Esophagus (tissue), 2 donors: ENCODE results near the gene CD52. TPM values are rescaled to one million over a fixed set of nuclear protein-coding genes. Genes with fewer than 3 reads are reported as not detected.

Experiments
- H3K27ac ChIP-seq, 2 donors: one replicate each; pipeline ENCODE4 v1.5.1; 2013; ENCODE audit warnings: low read depth in 2 of 2, mild to moderate bottlenecking in 2 of 2, inconsistent platforms in 1 of 2, low read length in 1 of 2, moderate library complexity in 1 of 2
- H3K27me3 ChIP-seq, 2 donors: one replicate each; pipeline ENCODE4 v1.6.1; 2013; ENCODE audit warnings: low read length in 2 of 2, control low read depth in 1 of 2, mild to moderate bottlenecking in 1 of 2; ENCODE audit not compliant: insufficient read depth in 2 of 2, control insufficient read depth in 1 of 2
- H3K36me3 ChIP-seq, 2 donors: one replicate each; pipeline ENCODE4 v1.6.1; 2013; ENCODE audit warnings: low read length in 1 of 2; ENCODE audit not compliant: control insufficient read depth in 2 of 2, insufficient read depth in 2 of 2
- H3K4me1 ChIP-seq, 2 donors: one replicate each; pipeline ENCODE4 v1.6.1; 2013; ENCODE audit warnings: low read length in 1 of 2; ENCODE audit not compliant: control insufficient read depth in 2 of 2, insufficient read depth in 2 of 2
- H3K4me3 ChIP-seq, 2 donors: one replicate each; pipeline ENCODE4 v1.5.1; 2013; ENCODE audit warnings: low read length in 2 of 2, mild to moderate bottlenecking in 2 of 2, low read depth in 1 of 2, moderate library complexity in 1 of 2
- H3K9me3 ChIP-seq, 2 donors: one replicate each; pipeline ENCODE4 v1.6.1; 2013; ENCODE audit warnings: mild to moderate bottlenecking in 2 of 2, low read depth in 1 of 2, low read length in 1 of 2, moderate library complexity in 1 of 2; ENCODE audit not compliant: control insufficient read depth in 2 of 2, insufficient read depth in 1 of 2
- WGBS, 2 donors: extraction: QIAGEN DNeasy Blood & Tissue Kit; methylation state at CpG; one replicate each; pipeline ENCODE4 v1.1.7; 2013; 5-methylcytosine and 5-hydroxymethylcytosine counted together
- polyA plus RNA-seq, 2 donors: library from polyadenylated mRNA; stranded (reverse); fragments of 200-250 nt; gene quantifications; one replicate each; pipeline ENCODE4 v1.2.3, GENCODE V29; 2013
- donor health status: healthy with polysubstance abuse.
- donor health status: Bipolar disorder and iron deficiency.

The CD52 gene
- polyA plus RNA-seq, 2 donors: 17.0 to 20.6 TPM

- H3K27me3 ChIP-seq: no peaks in the 10 kb centered on the region
- 36 to 42% methylated on average over 15 of the region's 15 CpGs for WGBS, 2 donors
Measured at GRCh38 chr1:26358411-26359384, 40.9 kb downstream of the CD52 start.

GRCh38 chr1:26359981-26360806, 42.4 kb downstream of the CD52 start:
- Histone ChIP-seq H3K4me1 (peaks cover 13 to 14% of the 10 kb centered on the region in 2 donors), H3K9me3 (no peaks in the 10 kb centered on the region), H3K4me3 (peak overlapping the region; percentile 31 to 45), H3K36me3 (no peaks in the 10 kb centered on the region), H3K27me3 (no peaks in the 10 kb centered on the region), H3K27ac (peak overlapping the region; percentile 35 to 48)
- 3 to 4% methylated on average over 66 to 67 of the region's 67 CpGs for WGBS, 2 donors

More at GRCh38 chr1:26358411-26359384, 40.9 kb downstream of the CD52 start:
- Histone ChIP-seq H3K4me1 (peaks cover 13 to 24% of the 10 kb centered on the region in 2 donors), H3K4me3 (peak overlapping the region in 1 of 2 donors; percentile 7), H3K9me3 (no peaks in the 10 kb centered on the region), H3K36me3 (no peaks in the 10 kb centered on the region), H3K27ac (peak overlapping the region; percentile 94 to 98)

- no peaks in the 10 kb centered on the region for H3K36me3 ChIP-seq
- 55 to 63% methylated on average over 27 of the region's 27 CpGs for WGBS, 2 donors
- no peaks in the 10 kb centered on the region for H3K27me3 ChIP-seq
- peaks cover 11% of the 10 kb centered on the region in 2 donors for H3K4me1 ChIP-seq
- H3K27ac ChIP-seq: no peak overlapping the region
- H3K4me3 ChIP-seq: peak overlapping the region; percentile 22 to 45
- H3K9me3 ChIP-seq: no peaks in the 10 kb centered on the region
Measured at GRCh38 chr1:26360807-26361604, 43.2 kb downstream of the CD52 start.

- no peaks in the 10 kb centered on the region for H3K27me3 ChIP-seq
- H3K36me3 ChIP-seq: no peaks in the 10 kb centered on the region
- H3K4me1 ChIP-seq: peaks cover 5 to 9% of the 10 kb centered on the region in 2 donors
- no peak overlapping the region for H3K4me3 ChIP-seq
- no peaks in the 10 kb centered on the region for H3K9me3 ChIP-seq
- H3K27ac ChIP-seq: no peak overlapping the region
- WGBS, 2 donors: 88 to 90% methylated on average over 12 of the region's 12 CpGs
Measured at GRCh38 chr1:26361605-26362122, 43.9 kb downstream of the CD52 start.

- H3K36me3 ChIP-seq: no peaks in the 10 kb centered on the region
- no peaks in the 10 kb centered on the region for H3K27me3 ChIP-seq
- WGBS, 2 donors: 94% methylated on average over 3 of the region's 3 CpGs
Measured at GRCh38 chr1:26362331-26362730, 44.6 kb downstream of the CD52 start.

GRCh38 chr1:26363549-26364448, 46.0 kb downstream of the CD52 start:
- H3K27ac ChIP-seq: no peak overlapping the region
- H3K9me3 ChIP-seq: no peaks in the 10 kb centered on the region
- H3K27me3 ChIP-seq: no peaks in the 10 kb centered on the region
- peaks cover 3 to 9% of the 10 kb centered on the region in 2 donors for H3K4me1 ChIP-seq
- no peaks in the 10 kb centered on the region for H3K36me3 ChIP-seq
- H3K4me3 ChIP-seq: no peak overlapping the region
- 30 to 32% methylated on average over 26 of the region's 26 CpGs for WGBS, 2 donors

More at GRCh38 chr1:26362331-26362730, 44.6 kb downstream of the CD52 start:
- Histone ChIP-seq H3K4me1 (peaks cover 3 to 9% of the 10 kb centered on the region in 2 donors), H3K27ac (no peak overlapping the region), H3K9me3 (no peaks in the 10 kb centered on the region), H3K4me3 (no peak overlapping the region)

- no peaks in the 10 kb centered on the region for H3K9me3 ChIP-seq
- 59 to 67% methylated on average over 8 to 9 of the region's 9 CpGs for WGBS, 2 donors
- H3K27ac ChIP-seq: no peak overlapping the region
- H3K4me3 ChIP-seq: no peak overlapping the region
- no peaks in the 10 kb centered on the region for H3K36me3 ChIP-seq
- H3K4me1 ChIP-seq: peaks cover 3 to 7% of the 10 kb centered on the region in 2 donors
- H3K27me3 ChIP-seq: no peaks in the 10 kb centered on the region
Measured at GRCh38 chr1:26364956-26365355, 47.2 kb downstream of the CD52 start.

GRCh38 chr1:26367441-26367840, 49.7 kb downstream of the CD52 start:
- H3K27me3 ChIP-seq: no peaks in the 10 kb centered on the region

More at GRCh38 chr1:26367441-26367840, 49.7 kb downstream of the CD52 start:
- Histone ChIP-seq H3K27ac (no peak overlapping the region), H3K9me3 (no peaks in the 10 kb centered on the region), H3K4me1 (no peaks in the 10 kb centered on the region), H3K36me3 (no peaks in the 10 kb centered on the region), H3K4me3 (no peak overlapping the region)
- 78 to 82% methylated on average over 6 of the region's 6 CpGs for WGBS, 2 donors
